Activated CD8-positive, alpha-beta T cell treated with anti-CD3 and anti-CD28 coated beads, Interleukin-2, amount 10 ng/mL, durations not matched to agents 7 days and 5 days (primary cell): ENCODE results near the gene DHX8. TPM values are rescaled to one million over a fixed set of nuclear protein-coding genes. Genes with fewer than 3 reads are reported as not detected.

ENCODE experiments used
- ATAC-seq: fragments of 150-1000 bp; cut with Tn5 transposase; one replicate; pipeline ENCODE4 v1.10.0; 2021; ENCODE audit warnings: moderate library complexity
- CTCF ChIA-PET: fragments of 350-600 bp; sonication (Branson Sonifier 250); formaldehyde crosslinking; loops from one replicate; lab custom pipeline; 2021; ENCODE audit warnings: antibody characterized with exemption; lab: Charles Lee
- POLR2A ChIA-PET: fragments of 350-600 bp; sonication (Branson Sonifier 250); formaldehyde crosslinking; loops from one replicate; lab custom pipeline; 2021; ENCODE audit warnings: antibody characterized with exemption; lab: Charles Lee
- DNase-seq: peaks from one replicate; pipeline ENCODE4 v3.0.0-alpha.2; 2020
- H3K27ac Mint-ChIP-seq: one replicate; pipeline ENCODE4 v1.8.0; 2021; ENCODE audit warnings: mild to moderate bottlenecking, mixed read lengths
- H3K27me3 Mint-ChIP-seq: one replicate; pipeline ENCODE4 v1.8.0; 2021; ENCODE audit warnings: low read depth, mixed read lengths
- H3K36me3 Mint-ChIP-seq: one replicate; pipeline ENCODE4 v1.8.0; 2021; ENCODE audit warnings: low read depth, mixed read lengths
- H3K4me1 Mint-ChIP-seq: one replicate; pipeline ENCODE4 v1.8.0; 2021; ENCODE audit warnings: low read depth, mixed read lengths
- H3K4me3 Mint-ChIP-seq: one replicate; pipeline ENCODE4 v1.8.0; 2021; ENCODE audit warnings: mild to moderate bottlenecking, mixed read lengths
- H3K9me3 Mint-ChIP-seq: one replicate; pipeline ENCODE4 v1.8.0; 2022; ENCODE audit warnings: mixed read lengths; ENCODE audit not compliant: insufficient read depth
- total RNA-seq, 2 experiments: library from RNA; stranded (reverse); gene quantifications; one replicate each; pipeline ENCODE4 v1.2.3, GENCODE V29; 2021

DHX8 gene
- total RNA-seq, 2 experiments from 2014 or later = 52.7 to 56.4 TPM

GRCh38 chr17:43540821-43541674, 57.3 kb downstream of the DHX8 start:
- no peaks in the 10 kb centered on the region for H3K9me3 Mint-ChIP-seq
- H3K4me3 Mint-ChIP-seq = no peak overlapping the region
- DNase-seq (no peak), ATAC-seq (no peak)
- H3K4me1 Mint-ChIP-seq = peaks cover 15% of the 10 kb centered on the region
- ChIA-PET CTCF (no interaction called here), POLR2A (no interaction called here)
- H3K36me3 Mint-ChIP-seq = no peaks in the 10 kb centered on the region
- peaks cover 26% of the 10 kb centered on the region for H3K27me3 Mint-ChIP-seq
- H3K27ac Mint-ChIP-seq = no peak overlapping the region

- ATAC-seq (no peak), DNase-seq (no peak)
- ChIA-PET CTCF (interaction anchor here (1.6 kb wide), 1 partner anchor 59 kb away, joined by 8 read pairs; the partner anchor contains the start of gene DHX8), POLR2A (no interaction called here)
- H3K9me3 Mint-ChIP-seq = no peaks in the 10 kb centered on the region
- no peak overlapping the region for H3K27ac Mint-ChIP-seq
- peaks cover 35% of the 10 kb centered on the region for H3K27me3 Mint-ChIP-seq
- no peak overlapping the region for H3K4me3 Mint-ChIP-seq
- H3K4me1 Mint-ChIP-seq = peaks cover 23% of the 10 kb centered on the region
- no peaks in the 10 kb centered on the region for H3K36me3 Mint-ChIP-seq
These were observed 59.1 kb downstream of the DHX8 start for GRCh38 chr17:43542859-43543258.

GRCh38 chr17:43543300-43543699, 59.5 kb downstream of the DHX8 start:
- Mint-ChIP-seq H3K4me1 (peaks cover 23% of the 10 kb centered on the region), H3K27ac (no peak overlapping the region), H3K4me3 (no peak overlapping the region), H3K9me3 (no peaks in the 10 kb centered on the region), H3K36me3 (no peaks in the 10 kb centered on the region), H3K27me3 (peaks cover 36% of the 10 kb centered on the region)
- DNase-seq (no peak), ATAC-seq (no peak)
- ChIA-PET POLR2A (no interaction called here), CTCF (interaction anchor here (1.6 kb wide), 1 partner anchor 60 kb away, joined by 8 read pairs; the partner anchor contains the start of gene DHX8)

GRCh38 chr17:43543771-43544575, 60.2 kb downstream of the DHX8 start:
- no peak overlapping the region for H3K4me3 Mint-ChIP-seq
- H3K36me3 Mint-ChIP-seq = no peaks in the 10 kb centered on the region
- ChIA-PET POLR2A (interaction anchor here (0.6 to 0.9 kb wide), 2 partner anchors 33 to 176 kb away, joined by 3 to 4 read pairs; no protein-coding TSS in a partner anchor), CTCF (interaction anchor here (1.6 kb wide), 1 partner anchor 60 kb away, joined by 8 read pairs; the partner anchor contains the start of gene DHX8)
- ATAC-seq (no peak), DNase-seq (no peak)
- no peak overlapping the region for H3K27ac Mint-ChIP-seq
- no peaks in the 10 kb centered on the region for H3K9me3 Mint-ChIP-seq
- peaks cover 36% of the 10 kb centered on the region for H3K27me3 Mint-ChIP-seq
- peaks cover 23% of the 10 kb centered on the region for H3K4me1 Mint-ChIP-seq

- H3K4me3 Mint-ChIP-seq = peak overlapping the region; percentile 70
- H3K27me3 Mint-ChIP-seq = peaks cover 43% of the 10 kb centered on the region
- no peaks in the 10 kb centered on the region for H3K36me3 Mint-ChIP-seq
- ChIA-PET CTCF (no interaction called here), POLR2A (interaction anchor here (0.6 to 1.0 kb wide), 2 partner anchors 229 to 581 kb away, joined by 3 read pairs; no protein-coding TSS in a partner anchor)
- no peak overlapping the region for H3K27ac Mint-ChIP-seq
- no peaks in the 10 kb centered on the region for H3K9me3 Mint-ChIP-seq
- peaks cover 23% of the 10 kb centered on the region for H3K4me1 Mint-ChIP-seq
- DNase-seq (peak; percentile 40), ATAC-seq (peak; percentile 17)
These were observed 61.5 kb downstream of the DHX8 start for GRCh38 chr17:43545383-43545632.

GRCh38 chr17:43546319-43547188, 62.8 kb downstream of the DHX8 start, which contains the start of gene ETV4:
TSS of gene ETV4 (minus strand) at chr17:43546340. CDS start at chr17:43545617, 723 bp downstream.
- H3K4me1 Mint-ChIP-seq = peaks cover 23% of the 10 kb centered on the region
- ChIA-PET POLR2A (interaction anchor here (0.9 to 1.7 kb wide), 2 partner anchors 158 to 186 kb away, joined by 3 to 4 read pairs; no protein-coding TSS in a partner anchor), CTCF (interaction anchor here (1.0 to 2.0 kb wide), 7 partner anchors 10 to 332 kb away, joined by 3 to 8 read pairs (median 4); partner anchors contain the start of gene DHX8)
- no peaks in the 10 kb centered on the region for H3K9me3 Mint-ChIP-seq
- peak within 1 kb of the TSS; percentile 39 for H3K27ac Mint-ChIP-seq
- H3K27me3 Mint-ChIP-seq = peaks cover 43% of the 10 kb centered on the region
- peak; percentile 93 for ATAC-seq
- DNase-seq = peak; percentile 96
- no peaks in the 10 kb centered on the region for H3K36me3 Mint-ChIP-seq
- peak within 1 kb of the TSS; percentile 70 for H3K4me3 Mint-ChIP-seq

- DNase-seq (no peak), ATAC-seq (no peak)
- CTCF ChIA-PET = interaction anchor here (1.0 to 2.0 kb wide), 8 partner anchors 9 to 331 kb away, joined by 3 to 8 read pairs (median 4); partner anchors contain the start of gene DHX8
- Mint-ChIP-seq H3K36me3 (no peaks in the 10 kb centered on the region), H3K4me1 (peaks cover 23% of the 10 kb centered on the region), H3K4me3 (peak overlapping the region; percentile 70), H3K9me3 (no peaks in the 10 kb centered on the region), H3K27me3 (peaks cover 42% of the 10 kb centered on the region), H3K27ac (no peak overlapping the region)
- POLR2A ChIA-PET = interaction anchor here (0.9 to 1.7 kb wide), 2 partner anchors 159 to 186 kb away, joined by 3 to 4 read pairs; no protein-coding TSS in a partner anchor
These were observed 63.4 kb downstream of the DHX8 start for GRCh38 chr17:43547189-43547550.

- no peak for ATAC-seq
- Mint-ChIP-seq H3K27me3 (peaks cover 37% of the 10 kb centered on the region), H3K4me3 (no peak overlapping the region), H3K27ac (no peak overlapping the region), H3K9me3 (no peaks in the 10 kb centered on the region), H3K36me3 (no peaks in the 10 kb centered on the region), H3K4me1 (peaks cover 23% of the 10 kb centered on the region)
- no peak for DNase-seq
- ChIA-PET CTCF (interaction anchor here (1.1 to 2.0 kb wide), 6 partner anchors 9 to 218 kb away, joined by 3 to 8 read pairs (median 3); partner anchors contain the start of gene DHX8), POLR2A (interaction anchor here (0.7 kb wide), 1 partner anchor 11 kb away, joined by 3 read pairs; no protein-coding TSS in a partner anchor)
These were observed 64.0 kb downstream of the DHX8 start for GRCh38 chr17:43547659-43548256.

GRCh38 chr17:43548689-43549379, 65.1 kb downstream of the DHX8 start:
- ChIA-PET POLR2A (no interaction called here), CTCF (no interaction called here)
- ATAC-seq (no peak), DNase-seq (no peak)
- Mint-ChIP-seq H3K4me3 (no peak overlapping the region), H3K36me3 (no peaks in the 10 kb centered on the region), H3K4me1 (peaks cover 22% of the 10 kb centered on the region), H3K9me3 (no peaks in the 10 kb centered on the region), H3K27me3 (peaks cover 33% of the 10 kb centered on the region), H3K27ac (no peak overlapping the region)

- ChIA-PET POLR2A (no interaction called here), CTCF (no interaction called here)
- H3K36me3 Mint-ChIP-seq = no peaks in the 10 kb centered on the region
These were observed 65.7 kb downstream of the DHX8 start for GRCh38 chr17:43549496-43549895.

More at GRCh38 chr17:43549496-43549895, 65.7 kb downstream of the DHX8 start:
- Mint-ChIP-seq H3K9me3 (no peaks in the 10 kb centered on the region), H3K27ac (no peak overlapping the region), H3K27me3 (peaks cover 33% of the 10 kb centered on the region), H3K4me1 (peaks cover 17% of the 10 kb centered on the region), H3K4me3 (no peak overlapping the region)
- DNase-seq (no peak), ATAC-seq (no peak)
